Erythroblast (primary cell): ENCODE data around the gene KLHL28.

Source experiments
- DNase-seq, 2 experiments: peaks; one replicate each; lab custom pipeline; 2025; lab: John Stamatoyannopoulos, UW
- GATA1 ChIP-seq: IDR thresholded peaks from 2 replicates; pipeline ENCODE4 v1.6.1; 2011; ENCODE audit warnings: low read depth, mild to moderate bottlenecking, control low read depth, low read length, moderate library complexity
- POLR2A ChIP-seq: IDR thresholded peaks from 2 replicates; pipeline ENCODE4 v1.6.1; 2011; ENCODE audit warnings: mild to moderate bottlenecking, low read length

The KLHL28 gene

GRCh38 chr14:44968714-44969113 lies 7.0 kb upstream of the KLHL28 start:
- TF ChIP-seq POLR2A, result no peak
- TF ChIP-seq GATA1, result no peak
- DNase-seq, result no peak

GRCh38 chr14:44966601-44967336 lies 5.0 kb upstream of the KLHL28 start:
- TF ChIP-seq POLR2A (no peak), GATA1 (no peak)
- no peak for DNase-seq

GRCh38 chr14:44963775-44964380 lies 2.1 kb upstream of the KLHL28 start:
- DNase-seq, result peak; percentile 37 to 48

GRCh38 chr14:44963044-44963528 lies 1.3 kb upstream of the KLHL28 start:
- DNase-seq, result peak in 1 of 2 experiments; percentile 66

More at GRCh38 chr14:44963775-44964380, 2.1 kb upstream of the KLHL28 start:
- TF ChIP-seq POLR2A (no peak), GATA1 (no peak)

GRCh38 chr14:44962334-44963043 lies 742 bp upstream of the KLHL28 start:
- DNase-seq, result peak; percentile 74 to 76
- TF ChIP-seq POLR2A (no peak), GATA1 (no peak)

More at GRCh38 chr14:44963044-44963528, 1.3 kb upstream of the KLHL28 start:
- TF ChIP-seq POLR2A (no peak), GATA1 (no peak)

GRCh38 chr14:44961151-44961553 lies 595 bp downstream of the KLHL28 start:
- TF ChIP-seq GATA1 (no peak), POLR2A (no peak)
- peak; percentile 81 to 84 for DNase-seq

GRCh38 chr14:44960646-44961045 lies 1.1 kb downstream of the KLHL28 start:
- DNase-seq, result no peak
- TF ChIP-seq POLR2A (no peak), GATA1 (no peak)

GRCh38 chr14:44960146-44960545 lies 1.6 kb downstream of the KLHL28 start:
- TF ChIP-seq GATA1 (no peak), POLR2A (no peak)
- DNase-seq, result peak; percentile 16 to 31

GRCh38 chr14:44959538-44959937 lies 2.2 kb downstream of the KLHL28 start:
- TF ChIP-seq POLR2A (no peak), GATA1 (no peak)

GRCh38 chr14:44956866-44957265 lies 4.9 kb downstream of the KLHL28 start:
- DNase-seq, result no peak
- no peak for TF ChIP-seq POLR2A
- TF ChIP-seq GATA1, result no peak

More at GRCh38 chr14:44959538-44959937, 2.2 kb downstream of the KLHL28 start:
- no peak for DNase-seq

- TF ChIP-seq GATA1, result no peak
- no peak for TF ChIP-seq POLR2A
- DNase-seq, result no peak
Measured at GRCh38 chr14:44955528-44955927, 6.2 kb downstream of the KLHL28 start.

- no peak for DNase-seq
- TF ChIP-seq POLR2A, result no peak
- TF ChIP-seq GATA1, result no peak
Measured at GRCh38 chr14:44954750-44955149, 7.0 kb downstream of the KLHL28 start.

GRCh38 chr14:44952391-44953110 lies 9.2 kb downstream of the KLHL28 start:
- TF ChIP-seq POLR2A (no peak), GATA1 (no peak)

GRCh38 chr14:44951051-44951450 lies 10.7 kb downstream of the KLHL28 start:
- DNase-seq, result no peak
- TF ChIP-seq GATA1 (no peak), POLR2A (no peak)

More at GRCh38 chr14:44952391-44953110, 9.2 kb downstream of the KLHL28 start:
- DNase-seq, result no peak

- TF ChIP-seq POLR2A (no peak), GATA1 (no peak)
- DNase-seq, result no peak
Measured at GRCh38 chr14:44945264-44945663, 16.5 kb downstream of the KLHL28 start.
